ENCODE data around the gene CCR6. TPM values are rescaled to one million over a fixed set of nuclear protein-coding genes. Genes with fewer than 3 reads are reported as not detected.

Gene CCR6
- total RNA-seq, 1 experiment from 2014 or later = not detected

DNA sequence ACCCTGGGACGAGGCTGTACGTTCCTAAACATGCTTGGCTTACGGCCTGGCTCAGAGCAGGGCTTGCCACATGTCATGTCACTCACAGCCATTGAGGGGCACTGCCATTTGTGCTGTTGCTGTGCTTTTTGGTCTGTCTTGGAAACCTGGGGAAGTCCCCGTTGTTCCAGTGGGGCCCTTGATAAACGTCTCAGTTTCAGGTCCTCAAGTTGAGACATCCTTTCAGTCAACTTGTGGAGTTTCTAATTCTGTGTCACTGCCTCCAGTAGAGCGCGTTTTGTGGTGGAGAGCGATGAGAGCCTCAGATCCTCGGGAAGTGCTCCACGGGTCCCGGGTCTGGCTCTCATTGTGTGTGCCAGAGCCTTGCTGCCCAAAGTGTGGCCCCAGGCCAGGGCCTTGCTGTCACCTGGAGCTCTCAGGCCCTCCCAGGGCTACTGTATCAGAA is 43.0 kb upstream of the CCR6 start:
- Mint-ChIP-seq H3K4me1 (peaks cover 0 to 5% of the 10 kb centered on the region in 2 experiments; a peak in 2 of 4 replicates), H3K27me3 (ENCODE audit: low read depth) (peaks cover 4% of the 10 kb centered on the region), H3K27ac (no peak overlapping the region), H3K4me3 (no peak overlapping the region), H3K36me3 (ENCODE audit: insufficient read depth in 1 of 3, low read depth in 3 of 3) (no peaks in the 10 kb centered on the region; a peak in 2 of 7 replicates), H3K9me3 (peaks cover 0 to 7% of the 10 kb centered on the region in 2 experiments; a peak in 3 of 5 replicates)
- Histone ChIP-seq H3K4me2 (ENCODE audit: insufficient read depth, insufficient read length, low read length) (no peak overlapping the region), H3K18ac (ENCODE audit: insufficient read length, low read depth, low read length) (no peak overlapping the region), H3K9me3 (ENCODE audit: control insufficient read depth, low read depth, low read length) (no peaks in the 10 kb centered on the region), H3K9ac (ENCODE audit: extremely low read depth, insufficient read length, low read length) (no peak overlapping the region), H2BK12ac (ENCODE audit: insufficient read length, low read depth, low read length) (no peak overlapping the region), H2BK20ac (ENCODE audit: low read depth, low read length, poor library complexity, severe bottlenecking) (no peak overlapping the region), H3K27ac (ENCODE audit: insufficient read length, low read depth, low read length) (no peak overlapping the region), H3K4me1 (ENCODE audit: insufficient read depth, low read length) (no peaks in the 10 kb centered on the region), H4K20me1 (ENCODE audit: control insufficient read depth, insufficient read depth, insufficient read length) (no peaks in the 10 kb centered on the region), H2AK5ac (ENCODE audit: insufficient read length, low read length) (no peak overlapping the region), H4K8ac (replicated peaks; ENCODE audit: insufficient read length, low read depth, low read length) (no peak overlapping the region), H3T11ph (ENCODE audit: low read length) (no peak overlapping the region), H2BK120ac (ENCODE audit: low read depth, low read length, poor library complexity, severe bottlenecking) (no peak overlapping the region), H3K27me3 (ENCODE audit: insufficient read depth, low read length) (no peaks in the 10 kb centered on the region), H2BK5ac (ENCODE audit: insufficient read length, low read length) (no peak overlapping the region), H3K23me2 (ENCODE audit: insufficient read length, low read depth, low read length, poor library complexity, severe bottlenecking) (no peaks in the 10 kb centered on the region), H2BK15ac (ENCODE audit: low read depth, low read length) (no peak overlapping the region), H3K4ac (ENCODE audit: low read depth, low read length) (no peak overlapping the region), H3K79me2 (ENCODE audit: insufficient read depth, low read length) (no peaks in the 10 kb centered on the region), H3K56ac (ENCODE audit: insufficient read length, low read depth, low read length) (no peak overlapping the region), H4K5ac (ENCODE audit: insufficient read length, low read depth, low read length) (no peak overlapping the region), H2AFZ (ENCODE audit: low read length) (no peak overlapping the region), H3K23ac (ENCODE audit: insufficient read length, low read depth, low read length) (no peak overlapping the region), H3K79me1 (ENCODE audit: insufficient read depth, low read depth, low read length, poor library complexity, severe bottlenecking) (no peaks in the 10 kb centered on the region), H4K91ac (ENCODE audit: insufficient read length, low read depth, low read length) (no peak overlapping the region), H3K14ac (ENCODE audit: insufficient read depth, low read length) (no peak overlapping the region)
- WGBS (ENCODE audit: extremely low coverage, insufficient read length, low lambda C conversion rate) = no CpG with 5 or more reads among the region's 11 CpGs
- no peak for TF ChIP-seq CTCF (conservative IDR thresholded peaks at IDR 0.05)
- no peak for DNase-seq
